ENCODE data around the gene ATP1B3. TPM values are rescaled to one million over a fixed set of nuclear protein-coding genes. Genes with fewer than 3 reads are reported as not detected.
"Not testable (repeated sequence)": the region's sequence is repeated elsewhere in the genome, so short reads cannot be mapped to it uniquely, and the experiment has no call there.

ATP1B3 gene
- total RNA-seq (2014; rRNA removed; shearing (Covaris generic)): 75.3 and 119 TPM in 2 replicates
- 201 and 218 TPM in 2 replicates for polyA plus RNA-seq (2015; cell fraction: cytosol; rRNA removed)
- 196 and 213 TPM in 2 replicates for polyA plus RNA-seq (2015; cell fraction: nucleus; rRNA removed)

- peak; percentile 76 for DNase-seq (ENCODE audit: low read depth)
Measured at GRCh38 chr3:141876381-141876890, at the start of gene ATP1B3. Gene ATP1B3, plus strand, starts transcription at chr3:141876643. Its CDS starts 159 bp downstream, at chr3:141876802.

GRCh38 chr3:141828487-141828886 is 48.0 kb upstream of the ATP1B3 start:
- no peak for DNase-seq (ENCODE audit: low read depth)

GRCh38 chr3:141828890-141829289 is 47.6 kb upstream of the ATP1B3 start:
- DNase-seq (ENCODE audit: low read depth): no peak

- DNase-seq (ENCODE audit: low read depth): no peak
Measured at GRCh38 chr3:141830508-141830907, 45.9 kb upstream of the ATP1B3 start.

- DNase-seq (ENCODE audit: low read depth): no peak
Measured at GRCh38 chr3:141834292-141834691, 42.2 kb upstream of the ATP1B3 start.

- no peak for DNase-seq (ENCODE audit: low read depth)
Measured at GRCh38 chr3:141835557-141836229, 40.8 kb upstream of the ATP1B3 start.

GRCh38 chr3:141839389-141839788 is 37.1 kb upstream of the ATP1B3 start:
- no peak for DNase-seq (ENCODE audit: low read depth)

- DNase-seq (ENCODE audit: low read depth): peak; percentile 98
Measured at GRCh38 chr3:141840737-141841544, 35.5 kb upstream of the ATP1B3 start.

GRCh38 chr3:141844108-141844507 is 32.3 kb upstream of the ATP1B3 start:
- DNase-seq (ENCODE audit: low read depth): no peak

- DNase-seq (ENCODE audit: low read depth): no peak
Measured at GRCh38 chr3:141844812-141845211, 31.6 kb upstream of the ATP1B3 start.

GRCh38 chr3:141845407-141846049 is 30.9 kb upstream of the ATP1B3 start:
- DNase-seq (ENCODE audit: low read depth): no peak

GRCh38 chr3:141846050-141846433 is 30.4 kb upstream of the ATP1B3 start:
- DNase-seq (ENCODE audit: low read depth): no peak

GRCh38 chr3:141848159-141848748 is 28.2 kb upstream of the ATP1B3 start:
- DNase-seq (ENCODE audit: low read depth): not testable (repeated sequence)

GRCh38 chr3:141849056-141849815 is 27.2 kb upstream of the ATP1B3 start:
- no peak for DNase-seq (ENCODE audit: low read depth)

GRCh38 chr3:141851411-141851810 is 25.0 kb upstream of the ATP1B3 start:
- peak; percentile 67 for DNase-seq (ENCODE audit: low read depth)

- no peak for DNase-seq (ENCODE audit: low read depth)
Measured at GRCh38 chr3:141853081-141853601, 23.3 kb upstream of the ATP1B3 start.

- DNase-seq (ENCODE audit: low read depth): no peak
Measured at GRCh38 chr3:141853629-141854168, 22.7 kb upstream of the ATP1B3 start.

GRCh38 chr3:141854599-141854998 is 21.8 kb upstream of the ATP1B3 start:
- DNase-seq (ENCODE audit: low read depth): no peak

- peak; percentile 46 for DNase-seq (ENCODE audit: low read depth)
Measured at GRCh38 chr3:141858312-141858711, 18.1 kb upstream of the ATP1B3 start.

- DNase-seq (ENCODE audit: low read depth): no peak
Measured at GRCh38 chr3:141859651-141860050, 16.8 kb upstream of the ATP1B3 start.

All from HT1080 (cell line).